ENCODE results near the gene REN.

Gene REN

DNA sequence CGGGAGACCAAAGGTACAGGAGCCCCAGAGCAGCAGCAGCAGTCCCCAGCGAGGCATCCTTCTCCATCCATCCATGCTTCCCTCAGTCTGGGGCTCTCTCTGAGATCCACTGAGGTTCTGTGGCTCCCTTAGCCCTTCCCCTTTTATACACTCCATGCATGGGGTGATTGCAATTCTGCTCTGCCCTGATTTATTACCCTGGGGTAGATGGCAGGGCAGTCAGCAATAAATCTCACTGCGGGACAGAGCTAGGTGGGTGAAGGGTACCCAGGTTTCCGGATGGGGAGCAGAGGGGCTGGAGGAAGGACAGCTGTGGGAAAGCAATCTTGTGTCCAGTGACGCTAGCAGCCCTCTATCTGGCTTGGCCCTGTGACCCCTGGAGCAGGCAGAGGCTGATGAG is at the start of gene REN:
TSS of gene REN (minus strand) at position 119 of the 400 bp plus-strand sequence. CDS start at position 75, 44 bp downstream.
- DNase-seq = no peak

DNA sequence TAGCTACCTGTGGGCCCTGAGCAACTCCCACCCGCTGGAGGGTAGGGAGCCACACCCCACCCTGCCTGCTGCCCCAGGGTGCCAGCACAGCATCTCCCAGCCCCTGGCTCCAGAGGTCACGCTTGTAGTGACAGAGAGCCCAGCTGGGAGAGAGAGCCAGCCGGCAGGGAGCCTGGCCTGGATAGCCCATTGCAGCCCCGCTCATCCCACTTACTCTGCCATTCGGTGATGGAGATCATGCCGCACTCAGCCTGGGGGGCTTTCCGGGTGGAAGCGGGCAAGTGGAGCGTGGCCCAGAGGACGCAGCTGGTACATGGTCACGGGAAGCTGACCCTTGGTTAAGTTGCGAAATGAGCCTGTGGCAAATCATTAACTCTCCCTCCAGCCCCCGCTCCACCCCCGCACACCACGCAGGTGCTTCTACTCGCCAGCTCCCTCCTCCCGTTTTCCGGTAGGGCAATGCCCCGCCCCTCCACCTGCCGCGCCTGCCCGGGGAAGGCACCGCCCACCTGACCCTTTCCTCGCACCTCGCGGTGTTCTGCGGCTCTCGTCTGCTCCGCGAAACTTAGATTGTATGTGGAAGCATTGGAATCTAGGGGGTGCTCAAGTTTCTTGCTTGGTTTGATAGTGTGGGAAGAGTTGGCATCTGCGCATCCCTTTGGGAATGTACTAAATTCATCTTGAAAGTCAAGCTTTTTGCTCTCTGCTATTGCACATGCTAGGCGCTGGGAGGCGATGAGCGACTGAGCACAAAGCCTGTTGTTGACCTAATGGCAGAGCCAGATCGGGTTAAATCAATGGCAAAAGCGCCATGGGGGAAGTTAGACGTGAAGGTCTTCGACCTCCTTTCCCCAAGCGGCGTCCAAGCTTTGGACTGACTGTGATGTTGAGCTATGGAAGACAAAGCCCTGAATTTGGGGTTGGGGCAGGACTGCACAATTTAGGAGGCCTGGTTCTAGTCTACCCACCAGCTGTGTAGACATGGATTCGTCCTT is 47.8 kb upstream of the REN start, which contains the start of gene GOLT1A:
TSS of gene GOLT1A (minus strand) at position 321 of the 995 bp plus-strand sequence. CDS start at position 239, 82 bp downstream.
- DNase-seq = no peak

DNA sequence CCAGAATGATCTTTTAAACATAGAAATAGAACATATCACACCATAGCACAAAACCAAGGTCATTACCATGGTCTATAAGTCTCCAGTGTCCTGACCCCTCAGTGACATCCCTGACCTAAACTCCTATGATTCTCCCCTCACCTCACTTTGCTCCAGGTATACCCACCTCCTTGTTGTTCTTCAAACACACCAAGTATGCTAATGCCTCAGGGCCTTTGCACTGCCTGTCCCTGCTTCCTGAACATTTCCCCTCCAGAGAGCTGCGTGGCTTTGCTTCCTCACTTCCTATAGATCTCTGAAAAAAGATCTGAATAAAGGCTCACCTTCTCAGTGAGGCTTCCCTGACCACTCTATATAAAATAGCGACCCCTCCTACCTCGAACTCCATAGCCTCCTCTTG is 46.6 kb upstream of the REN start:
- DNase-seq = no peak

GRCh38 chr1:204211046-204211445 is 44.9 kb upstream of the REN start:
- no peak for DNase-seq

DNA sequence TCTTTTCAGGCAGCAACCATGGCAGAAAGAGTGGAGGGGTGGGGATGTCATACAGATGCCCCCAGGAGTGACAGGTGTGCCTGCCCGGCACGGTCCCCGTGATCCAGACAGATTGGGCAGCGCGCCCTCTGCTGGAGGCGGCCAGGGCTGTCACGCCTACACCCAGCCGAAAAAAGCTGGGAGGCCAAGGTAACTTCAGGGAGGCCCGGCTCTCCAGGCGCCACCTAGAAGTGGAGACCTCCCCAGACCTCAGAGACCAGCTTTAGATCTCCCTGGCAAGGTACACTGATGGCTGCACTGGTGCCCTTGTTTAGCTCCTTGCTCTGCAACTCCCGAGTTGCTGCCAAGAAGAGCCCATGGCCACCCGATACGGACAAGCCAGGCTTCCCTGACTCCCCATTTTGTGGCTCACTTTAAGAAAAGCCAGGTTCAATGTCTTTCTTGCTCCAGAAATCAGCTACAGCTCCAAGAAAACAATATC is 41.0 kb upstream of the REN start:
- DNase-seq = peak; percentile 38

DNA sequence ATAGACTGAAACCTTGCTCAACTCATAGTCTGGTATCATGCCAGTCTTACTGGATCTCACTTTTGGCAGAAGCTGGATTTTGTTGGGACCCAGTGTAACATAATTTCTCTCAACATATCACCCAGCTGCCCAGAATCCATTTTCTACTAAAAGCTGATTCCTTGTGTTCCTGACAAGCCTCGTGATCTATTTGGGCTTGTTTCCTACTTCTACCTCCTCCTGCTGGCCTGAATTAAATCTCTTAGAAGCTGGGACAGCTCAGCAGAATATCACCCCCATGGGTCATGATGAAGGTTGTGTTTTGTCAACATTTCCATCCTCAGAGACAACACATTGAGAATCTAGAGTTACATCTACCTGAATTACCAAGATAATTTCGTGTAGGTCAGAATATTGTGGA is 40.0 kb upstream of the REN start:
- no peak for DNase-seq

DNA sequence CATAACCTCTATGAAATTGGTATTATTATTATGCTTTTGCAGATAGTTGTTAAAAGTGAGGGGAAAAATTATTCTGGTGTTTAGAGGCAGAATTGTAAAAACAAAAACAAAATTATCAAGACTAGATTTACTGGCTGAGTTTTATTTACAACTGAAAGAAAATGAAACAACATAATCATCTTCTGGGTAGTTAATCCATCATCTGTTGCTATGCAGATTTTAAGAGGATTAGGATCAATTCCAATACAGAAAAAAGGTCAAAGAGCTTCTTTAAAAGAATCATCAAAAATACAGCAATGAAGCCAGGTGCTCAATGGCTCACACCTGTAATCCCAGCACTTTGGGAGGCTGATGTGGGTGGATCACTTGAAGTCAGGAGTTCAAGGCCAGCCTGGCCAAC is 39.3 kb upstream of the REN start:
- DNase-seq = no peak

GRCh38 chr1:204204944-204205343 is 38.8 kb upstream of the REN start:
- DNase-seq = no peak

- DNase-seq = no peak
Measured at GRCh38 chr1:204203206-204203767, 37.1 kb upstream of the REN start.

- no peak for DNase-seq
Measured at GRCh38 chr1:204202481-204202880, 36.3 kb upstream of the REN start.

DNA sequence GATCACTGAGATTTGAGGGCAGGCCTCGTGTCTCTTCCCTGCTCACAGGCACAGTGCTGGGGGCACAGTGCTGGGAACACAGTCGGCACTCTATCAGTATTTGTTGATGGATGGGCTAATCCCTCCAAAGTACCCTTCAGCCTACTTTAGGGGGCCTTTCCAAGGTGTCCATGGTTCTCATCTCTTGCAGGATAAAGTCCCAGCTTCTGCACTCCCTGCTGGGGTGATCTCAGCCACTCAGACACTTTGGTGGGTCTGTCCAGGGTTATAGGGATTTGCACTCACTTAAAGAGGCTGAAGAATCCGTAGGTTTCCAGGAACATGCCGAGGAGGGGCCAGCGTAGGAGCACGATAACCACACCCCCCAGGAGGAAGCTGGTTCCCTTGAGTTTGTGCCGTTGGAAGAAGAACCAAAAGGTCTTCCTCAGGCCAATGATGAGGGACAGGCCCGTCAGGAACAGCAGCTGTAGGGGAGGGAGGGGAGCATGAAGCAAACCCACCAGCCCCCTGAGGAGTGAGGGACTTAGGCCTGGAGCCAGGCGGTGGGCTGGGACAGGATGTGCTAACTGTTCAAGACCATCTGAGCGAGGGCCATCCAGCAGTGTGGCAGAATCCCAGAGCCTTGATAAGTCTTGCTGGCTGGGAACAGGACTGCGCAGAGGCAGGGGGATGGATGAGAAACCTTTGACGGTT is 35.4 kb upstream of the REN start:
- no peak for DNase-seq

- no peak for DNase-seq
Measured at GRCh38 chr1:204199579-204199978, 33.4 kb upstream of the REN start.

- no peak for DNase-seq
Measured at GRCh38 chr1:204198348-204199340, 32.5 kb upstream of the REN start.

- no peak for DNase-seq
Measured at GRCh38 chr1:204197068-204197467, 30.9 kb upstream of the REN start.

DNA sequence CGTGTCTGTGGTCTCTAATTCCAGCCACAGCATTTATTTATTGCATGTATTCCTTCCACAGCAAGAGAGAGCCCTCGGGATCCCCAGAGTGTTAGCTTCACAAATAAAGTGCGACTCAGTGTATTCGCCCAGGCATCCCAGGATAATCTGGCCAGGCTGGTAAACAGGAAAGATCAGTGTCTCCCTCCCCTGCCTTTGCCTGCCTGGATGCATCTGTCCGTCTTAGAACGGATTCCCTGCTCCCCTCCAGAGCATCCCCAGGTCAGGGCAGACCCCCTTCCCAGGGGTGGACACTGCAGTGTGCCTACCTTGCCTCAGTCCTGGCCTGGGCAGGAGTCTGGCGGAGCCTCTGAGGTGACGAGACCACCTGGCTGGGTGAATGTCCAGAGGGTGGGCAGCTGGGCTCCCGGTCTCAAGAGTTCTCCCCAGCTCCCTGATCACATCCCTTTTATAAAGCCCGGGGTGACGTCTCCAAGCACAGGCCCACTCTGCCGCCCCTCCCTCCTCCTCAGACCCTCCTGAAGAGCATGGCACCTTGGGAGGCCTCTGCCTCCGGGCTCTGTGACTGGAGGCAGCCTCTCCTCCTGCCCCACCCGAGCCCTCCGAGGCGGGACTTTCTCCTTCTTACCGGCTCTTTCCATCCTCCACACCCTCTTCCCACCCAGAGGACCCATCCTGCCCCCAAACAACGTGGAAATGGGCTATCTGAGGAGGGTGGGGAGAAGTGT is 30.1 kb upstream of the REN start, which contains the start of gene KISS1:
TSS of gene KISS1 (minus strand) at position 424 of the 728 bp plus-strand sequence. CDS start 3,615 bp downstream, outside the sequence.
- no peak for DNase-seq

DNA sequence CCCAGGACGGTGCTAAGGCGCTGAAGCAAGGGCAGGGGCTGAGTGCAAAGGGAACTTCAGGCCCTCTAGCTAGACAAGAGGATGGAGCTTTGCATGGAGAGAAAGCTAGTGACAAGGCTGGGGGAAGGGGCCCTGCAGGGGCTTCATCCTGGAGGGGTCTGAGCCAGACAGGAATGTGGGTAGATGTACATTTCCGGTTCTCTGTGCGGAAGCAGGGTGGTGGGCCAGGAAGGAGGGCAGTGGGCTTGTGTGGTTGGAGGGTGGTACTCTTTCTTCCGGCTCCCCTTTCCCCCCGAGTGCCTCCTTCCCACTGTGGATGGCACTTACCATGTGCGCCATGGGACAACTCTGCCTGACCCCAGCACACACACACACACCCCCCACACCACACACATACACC is 28.6 kb upstream of the REN start:
- DNase-seq = no peak

GRCh38 chr1:204194080-204194479 is 27.9 kb upstream of the REN start:
- DNase-seq = no peak

DNA sequence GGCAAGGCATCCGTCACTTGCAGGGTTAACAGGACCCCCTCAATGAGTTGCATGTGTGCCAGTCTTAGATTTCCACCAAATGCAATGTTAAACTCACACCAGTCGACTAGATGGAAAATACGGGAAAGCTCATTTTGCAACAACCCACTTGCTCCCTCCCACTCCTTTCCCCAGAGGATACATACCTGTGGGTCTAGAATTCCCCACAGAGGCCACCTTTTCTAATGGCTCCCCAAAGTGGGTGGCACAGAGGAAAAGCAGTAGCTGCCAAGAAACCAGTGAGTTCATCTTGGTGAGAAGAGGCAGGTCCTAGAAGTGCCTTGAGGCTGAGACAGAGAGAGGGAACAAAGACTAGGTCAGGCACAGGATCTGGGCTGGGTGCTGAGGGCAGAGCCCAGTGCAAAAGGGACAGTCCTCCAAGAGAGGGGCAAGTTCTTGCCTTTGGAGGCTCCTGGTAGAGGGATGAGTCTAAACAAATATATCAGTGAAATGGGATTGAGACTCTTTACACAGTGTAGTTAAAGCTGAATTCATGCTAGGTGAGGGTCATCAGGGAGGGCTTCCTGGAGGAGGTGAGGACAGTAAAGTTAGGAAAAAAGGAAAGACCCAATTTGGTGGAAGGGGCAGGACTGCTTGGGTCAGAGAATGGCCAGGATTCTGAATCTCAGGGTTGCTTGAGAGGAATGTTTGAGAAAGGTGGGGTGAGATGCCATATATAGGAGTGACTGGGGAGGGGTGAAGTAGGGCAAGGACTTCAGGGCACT is 26.6 kb upstream of the REN start:
- DNase-seq = no peak

GRCh38 chr1:204192046-204192445 is 25.9 kb upstream of the REN start:
- DNase-seq = no peak

DNA sequence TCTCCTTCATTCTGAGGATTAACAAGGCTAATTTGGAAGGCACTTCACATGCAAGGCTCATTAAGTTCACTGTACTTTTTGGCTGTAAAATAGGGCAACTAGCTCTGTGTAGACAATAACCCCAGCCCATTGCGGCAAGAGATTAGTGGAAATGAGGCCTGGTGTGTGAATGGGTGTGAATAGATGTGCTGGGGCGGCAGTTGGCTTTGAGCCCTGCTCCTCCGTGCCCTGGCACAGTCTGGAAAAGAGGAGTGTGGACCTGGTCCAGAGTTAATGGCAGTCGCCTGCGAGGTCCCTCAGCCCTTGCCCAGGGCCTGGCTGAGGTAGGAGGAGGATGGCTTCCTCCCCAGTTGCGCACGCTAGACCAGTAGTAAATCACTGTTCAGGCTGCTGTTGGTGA is 25.3 kb upstream of the REN start:
- DNase-seq = no peak
